Kidney epithelial cell (primary cell): ENCODE measurements around the gene DGLUCY. TPM values are rescaled to one million over a fixed set of nuclear protein-coding genes. Genes with fewer than 3 reads are reported as not detected.
"Not testable (repeated sequence)": the region's sequence is repeated elsewhere in the genome, so short reads cannot be mapped to it uniquely, and the experiment has no call there.

ENCODE experiments used
- DNase-seq: peaks from one replicate; pipeline ENCODE4 v3.0.0-alpha.2; 2010; ENCODE audit warnings: low read depth
- H3K27me3 ChIP-seq: 2 replicates; pipeline ENCODE4 v1.6.0; 2011; ENCODE audit warnings: low read length; ENCODE audit not compliant: control insufficient read depth, insufficient read depth
- H3K36me3 ChIP-seq: 2 replicates; pipeline ENCODE4 v1.5.1; 2011; ENCODE audit warnings: low read length; ENCODE audit not compliant: control insufficient read depth, insufficient read depth
- H3K4me3 ChIP-seq: 2 replicates; pipeline ENCODE4 v1.5.1; 2011; ENCODE audit warnings: low read depth, mild to moderate bottlenecking, control low read depth, low read length
- total RNA-seq: library from RNA; depleted of rRNA; stranded (reverse); fragments of >200 nt; gene quantifications from 2 replicates; pipeline ENCODE4 v1.2.3, GENCODE V29; 2015
- TF ChIP-seq, protein P1 (sequence below): IDR thresholded peaks from 2 replicates; pipeline ENCODE4 v1.5.1; 2011; ENCODE audit warnings: mild to moderate bottlenecking, moderate library complexity, low read length, control low read depth, inconsistent platforms; ENCODE audit not compliant: insufficient read depth, poor library complexity, severe bottlenecking

DGLUCY gene
- total RNA-seq, 1 donor from 2014 or later: 38.1 TPM

GRCh38 chr14:91155626-91156089, 41.8 kb downstream of the DGLUCY start:
- no peak for DNase-seq
- Histone ChIP-seq H3K36me3 (no peaks in the 10 kb centered on the region), H3K27me3 (no peaks in the 10 kb centered on the region), H3K4me3 (no peak overlapping the region)
- TF ChIP-seq, protein P1, sequence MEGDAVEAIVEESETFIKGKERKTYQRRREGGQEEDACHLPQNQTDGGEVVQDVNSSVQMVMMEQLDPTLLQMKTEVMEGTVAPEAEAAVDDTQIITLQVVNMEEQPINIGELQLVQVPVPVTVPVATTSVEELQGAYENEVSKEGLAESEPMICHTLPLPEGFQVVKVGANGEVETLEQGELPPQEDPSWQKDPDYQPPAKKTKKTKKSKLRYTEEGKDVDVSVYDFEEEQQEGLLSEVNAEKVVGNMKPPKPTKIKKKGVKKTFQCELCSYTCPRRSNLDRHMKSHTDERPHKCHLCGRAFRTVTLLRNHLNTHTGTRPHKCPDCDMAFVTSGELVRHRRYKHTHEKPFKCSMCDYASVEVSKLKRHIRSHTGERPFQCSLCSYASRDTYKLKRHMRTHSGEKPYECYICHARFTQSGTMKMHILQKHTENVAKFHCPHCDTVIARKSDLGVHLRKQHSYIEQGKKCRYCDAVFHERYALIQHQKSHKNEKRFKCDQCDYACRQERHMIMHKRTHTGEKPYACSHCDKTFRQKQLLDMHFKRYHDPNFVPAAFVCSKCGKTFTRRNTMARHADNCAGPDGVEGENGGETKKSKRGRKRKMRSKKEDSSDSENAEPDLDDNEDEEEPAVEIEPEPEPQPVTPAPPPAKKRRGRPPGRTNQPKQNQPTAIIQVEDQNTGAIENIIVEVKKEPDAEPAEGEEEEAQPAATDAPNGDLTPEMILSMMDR: peak; percentile 16

DNA sequence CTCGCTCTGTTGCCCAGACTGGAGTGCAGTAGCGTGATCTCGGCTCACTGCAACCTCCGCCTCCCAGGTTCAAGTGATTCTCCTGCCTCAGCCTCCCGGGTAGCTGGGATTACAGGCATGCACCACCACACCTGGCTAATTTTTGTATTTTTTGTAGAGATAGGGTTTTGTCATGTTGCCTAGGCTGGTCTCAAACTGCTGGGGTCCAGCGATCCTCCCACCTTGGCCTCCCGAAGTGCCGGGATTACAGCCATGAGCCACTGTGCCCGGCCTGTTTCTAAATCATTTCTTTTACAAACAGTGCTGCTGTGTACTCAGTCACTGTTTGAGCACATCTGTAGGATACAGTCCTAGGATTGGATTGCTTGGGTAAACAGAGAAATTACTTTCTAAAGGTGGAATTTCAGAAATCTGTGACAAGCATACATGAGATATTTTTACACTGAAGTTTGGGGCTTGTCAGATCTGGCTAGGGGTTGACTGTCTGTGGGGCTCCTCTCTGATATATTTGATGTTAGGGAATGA, 42.3 kb downstream of the DGLUCY start:
- DNase-seq, H3K36me3 ChIP-seq: not testable (repeated sequence)

DNA sequence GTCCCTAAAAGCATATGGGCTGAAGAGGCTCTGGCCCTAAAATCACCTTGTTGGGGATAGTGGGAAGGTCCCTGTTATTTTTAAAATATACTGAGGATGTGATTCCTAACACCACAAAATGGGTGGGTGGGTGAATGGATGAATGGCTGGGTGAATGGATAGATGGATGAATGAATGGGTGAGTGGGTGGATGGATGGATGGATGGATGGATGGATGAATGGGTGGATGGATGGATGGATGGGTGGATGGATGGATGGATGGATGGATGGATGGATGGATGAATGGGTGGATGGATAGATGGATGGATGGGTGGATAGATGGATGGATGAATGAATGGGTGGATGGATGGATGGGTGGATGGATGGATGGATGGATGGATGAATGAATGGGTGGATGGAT, 43.0 kb downstream of the DGLUCY start:
- H3K27me3 ChIP-seq, H3K4me3 ChIP-seq, H3K36me3 ChIP-seq, DNase-seq: not testable (repeated sequence)

More for the DNA sequence above, 42.3 kb downstream of the DGLUCY start:
- not testable (repeated sequence) for H3K27me3 ChIP-seq, H3K4me3 ChIP-seq

DNA sequence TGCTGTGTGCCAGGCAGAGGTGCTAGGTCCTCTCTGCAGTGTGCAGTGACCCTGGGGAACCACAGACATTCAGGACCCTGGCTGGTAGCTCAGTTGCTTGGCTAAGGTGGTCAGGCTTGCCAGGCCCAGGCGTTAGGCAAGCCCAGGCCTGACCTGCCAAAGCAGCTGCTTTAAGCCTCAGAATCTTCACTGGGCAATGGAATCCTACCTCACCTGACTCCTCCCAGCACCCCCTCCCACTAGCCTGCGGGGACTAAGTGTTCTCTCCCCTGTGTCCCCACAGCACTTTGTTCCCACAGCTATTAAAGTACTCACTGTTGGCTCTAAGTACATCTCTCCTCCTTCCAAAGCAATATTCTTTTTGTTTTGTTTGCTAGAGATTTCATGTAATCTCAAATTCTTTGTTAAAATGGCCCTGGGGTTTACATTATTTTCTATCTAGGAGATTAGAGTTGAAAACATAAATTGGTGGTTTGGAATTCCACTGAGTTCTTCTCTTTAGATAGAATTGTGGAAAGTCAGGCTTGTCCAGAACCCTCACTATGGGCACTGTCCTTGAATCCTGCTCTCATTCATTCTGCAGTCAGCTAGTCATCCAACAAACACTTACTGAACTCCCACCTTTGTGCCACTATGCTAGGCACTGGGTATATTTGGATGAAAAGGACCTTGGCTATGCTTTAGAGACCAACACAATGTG, 44.4 kb downstream of the DGLUCY start:
- TF ChIP-seq, protein P1: no peak

DNA sequence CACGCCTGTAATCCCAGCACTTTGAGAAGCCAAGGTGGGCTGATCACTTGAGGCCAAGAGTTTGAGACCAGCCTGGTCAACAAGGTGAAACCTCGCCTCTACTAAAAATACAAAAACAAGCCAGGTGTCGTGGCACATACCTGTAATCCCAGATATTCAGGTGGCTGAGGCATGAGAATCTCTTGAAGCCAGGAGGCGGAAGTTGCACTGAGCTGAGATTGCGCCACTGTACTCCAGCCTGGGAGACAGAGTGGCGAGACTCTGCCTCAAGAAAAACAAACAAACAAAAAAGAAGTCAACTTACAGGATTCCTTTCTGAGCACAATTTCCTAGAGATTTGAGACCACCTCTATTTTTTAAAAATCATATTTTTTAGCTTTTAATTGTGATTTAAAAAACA, 45.3 kb downstream of the DGLUCY start:
- Histone ChIP-seq H3K4me3 (no peak overlapping the region), H3K36me3 (peaks cover 2% of the 10 kb centered on the region), H3K27me3 (no peaks in the 10 kb centered on the region)
- TF ChIP-seq, protein P1: no peak
- no peak for DNase-seq

More for the DNA sequence above, 44.4 kb downstream of the DGLUCY start:
- H3K4me3 ChIP-seq: no peak overlapping the region
- peaks cover 2% of the 10 kb centered on the region for H3K36me3 ChIP-seq
- H3K27me3 ChIP-seq: no peaks in the 10 kb centered on the region
- DNase-seq: no peak

DNA sequence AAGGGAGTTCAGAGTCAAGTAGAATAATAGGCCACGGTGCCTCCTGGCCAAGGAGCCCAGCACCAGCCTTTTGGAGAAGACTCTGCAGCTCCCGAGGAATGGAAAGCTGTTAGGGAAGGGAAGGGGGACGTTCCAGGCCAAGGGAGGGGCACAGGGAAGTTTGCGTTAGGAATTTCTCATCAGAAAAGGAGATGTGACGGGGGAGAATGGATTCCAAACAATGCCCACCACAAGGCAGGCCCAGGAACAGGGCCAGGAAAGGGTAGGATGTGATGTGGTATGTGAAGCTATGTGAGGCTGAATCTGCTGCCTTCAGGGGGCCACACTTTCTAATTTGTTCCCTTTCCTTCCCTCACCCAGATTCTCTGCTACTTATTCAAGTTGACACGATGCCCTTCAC, 46.0 kb downstream of the DGLUCY start:
- Histone ChIP-seq H3K36me3 (peaks cover 2% of the 10 kb centered on the region), H3K4me3 (no peak overlapping the region), H3K27me3 (no peaks in the 10 kb centered on the region)
- DNase-seq: no peak
- TF ChIP-seq, protein P1: no peak

- H3K36me3 ChIP-seq: peaks cover 2% of the 10 kb centered on the region
- DNase-seq: no peak
- TF ChIP-seq, protein P1: no peak
- no peaks in the 10 kb centered on the region for H3K27me3 ChIP-seq
- H3K4me3 ChIP-seq: no peak overlapping the region
These were observed 49.4 kb downstream of the DGLUCY start for GRCh38 chr14:91163316-91163715.
